Breast epithelium (tissue), 4 donors: ENCODE measurements around the gene POMP. TPM values are rescaled to one million over a fixed set of nuclear protein-coding genes. Genes with fewer than 3 reads are reported as not detected.

Experiments
- DNase-seq, 2 donors: peaks; one replicate each; pipeline ENCODE4 v3.0.0-alpha.2; 2019; ENCODE audit warnings: low spot score in 2 of 2
- H3K27ac ChIP-seq, 2 donors: fragments of 200-600 bp; sonication (generic) in 1 of 2; one replicate each; pipeline ENCODE4 v1.5.1; 2016 to 2019; ENCODE audit warnings: mild to moderate bottlenecking in 1 of 2
- H3K27me3 ChIP-seq, 2 donors: fragments of 200-600 bp; sonication (generic) in 1 of 2; one replicate each; pipeline versions ENCODE4 v1.5.1 to v1.6.0; 2017 to 2019; ENCODE audit warnings: control low read depth in 1 of 2, mild to moderate bottlenecking in 1 of 2
- H3K36me3 ChIP-seq: fragments of 200-600 bp; one replicate; pipeline ENCODE4 v1.5.1; 2019
- H3K4me1 ChIP-seq, 2 donors: fragments of 200-600 bp; sonication (generic); one replicate each; pipeline ENCODE4 v1.5.1; 2016 to 2019; ENCODE audit warnings: control low read depth in 1 of 2
- H3K4me3 ChIP-seq, 3 donors: fragments of 200-600 bp; sonication (generic); 1 replicate in 2 of 3; 2 replicates in 1 of 3; pipeline ENCODE4 v1.5.1; 2016 to 2019; ENCODE audit warnings: mild to moderate bottlenecking in 3 of 3, moderate library complexity in 2 of 3
- H3K9me3 ChIP-seq, 2 donors: fragments of 200-600 bp; sonication (generic) in 1 of 2; one replicate each; pipeline ENCODE4 v1.5.1; 2016 to 2019; ENCODE audit warnings: control low read depth in 1 of 2
- CTCF ChIP-seq, 3 donors: fragments of 450-650 bp; IDR thresholded peaks; one replicate each; pipeline ENCODE4 v1.5.1; 2016 to 2017; ENCODE audit warnings: antibody characterized with exemption in 3 of 3, mild to moderate bottlenecking in 3 of 3, moderate library complexity in 3 of 3
- POLR2A ChIP-seq: fragments of 450-650 bp; IDR thresholded peaks from one replicate; pipeline ENCODE4 v1.6.1; 2016; ENCODE audit warnings: antibody characterized with exemption, mild to moderate bottlenecking, moderate library complexity
- POLR2AphosphoS5 ChIP-seq, 3 donors: sonication (generic); formaldehyde crosslinking; IDR thresholded peaks; one replicate each; pipeline ENCODE4 v1.6.1; 2017; ENCODE audit warnings: antibody characterized with exemption in 3 of 3
- intact Hi-C: fragments of 100-400 bp; cut with DNase I; formaldehyde crosslinking; loops from one replicate; pipeline ENCODE4 v1.15.1; 2023; ENCODE audit warnings: low total_unique reads
- total RNA-seq, 3 donors: library from RNA; depleted of rRNA; stranded (reverse); fragments of >200 nt; gene quantifications; one replicate each; pipeline ENCODE4 v1.1.0, GENCODE V29; 2016

The POMP gene
- total RNA-seq, 3 donors from 2014 or later, result 47.3 to 72.5 (median 65.5) TPM

DNA sequence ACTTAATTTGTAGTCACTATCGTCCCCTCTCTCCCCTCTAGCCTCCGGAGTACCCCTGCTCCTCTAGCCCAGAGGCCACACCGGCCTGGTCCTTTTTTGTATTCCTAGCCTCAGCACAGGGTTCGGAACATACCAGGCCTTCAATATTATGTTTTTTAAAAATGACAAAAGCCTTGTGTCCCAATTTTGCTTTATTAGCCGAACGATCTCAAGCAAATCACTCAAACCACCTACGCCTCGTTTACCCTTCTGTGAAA is 463 bp upstream of the POMP start:
- DNase-seq, result no peak
- no peaks in the 10 kb centered on the region for H3K9me3 ChIP-seq
- H3K36me3 ChIP-seq, result no peaks in the 10 kb centered on the region
- intact Hi-C loops, result loop anchor here (5.0 kb wide), 1 partner anchor 481 kb away; no protein-coding TSS in a partner anchor
- no peaks in the 10 kb centered on the region for H3K27me3 ChIP-seq
- peak overlapping the region; percentile 66 to 98 (median 92) for H3K4me3 ChIP-seq
- peaks cover 0 to 12% of the 10 kb centered on the region in 2 donors for H3K4me1 ChIP-seq
- H3K27ac ChIP-seq, result peak overlapping the region; percentile 90 to 98
- TF ChIP-seq POLR2A (no peak), POLR2AphosphoS5 (IDR thresholded peaks at IDR 0.05) (no peak), CTCF (IDR thresholded peaks at IDR 0.05) (no peak)

GRCh38 chr13:28659621-28659970 is 666 bp downstream of the POMP start:
- Histone ChIP-seq H3K4me1 (peaks cover 0 to 12% of the 10 kb centered on the region in 2 donors), H3K36me3 (no peaks in the 10 kb centered on the region), H3K27ac (peak overlapping the region; percentile 90 to 98), H3K4me3 (peak overlapping the region; percentile 66 to 98 (median 92)), H3K9me3 (no peaks in the 10 kb centered on the region), H3K27me3 (no peaks in the 10 kb centered on the region)
- DNase-seq, result no peak
- intact Hi-C loops, result loop anchor here (5.0 kb wide), 1 partner anchor 482 kb away; no protein-coding TSS in a partner anchor
- TF ChIP-seq POLR2AphosphoS5 (IDR thresholded peaks at IDR 0.05), result no peak
- TF ChIP-seq CTCF (IDR thresholded peaks at IDR 0.05), result no peak
- no peak for TF ChIP-seq POLR2A

GRCh38 chr13:28666897-28667488 is 8.1 kb downstream of the POMP start:
- Histone ChIP-seq H3K9me3 (no peaks in the 10 kb centered on the region), H3K27me3 (no peaks in the 10 kb centered on the region), H3K27ac (no peak overlapping the region), H3K36me3 (peaks cover 5% of the 10 kb centered on the region), H3K4me3 (no peak overlapping the region), H3K4me1 (no peaks in the 10 kb centered on the region)
- DNase-seq, result no peak
- TF ChIP-seq POLR2AphosphoS5 (IDR thresholded peaks at IDR 0.05) (no peak), CTCF (IDR thresholded peaks at IDR 0.05) (no peak), POLR2A (no peak)
- intact Hi-C loops, result no loop called here

DNA sequence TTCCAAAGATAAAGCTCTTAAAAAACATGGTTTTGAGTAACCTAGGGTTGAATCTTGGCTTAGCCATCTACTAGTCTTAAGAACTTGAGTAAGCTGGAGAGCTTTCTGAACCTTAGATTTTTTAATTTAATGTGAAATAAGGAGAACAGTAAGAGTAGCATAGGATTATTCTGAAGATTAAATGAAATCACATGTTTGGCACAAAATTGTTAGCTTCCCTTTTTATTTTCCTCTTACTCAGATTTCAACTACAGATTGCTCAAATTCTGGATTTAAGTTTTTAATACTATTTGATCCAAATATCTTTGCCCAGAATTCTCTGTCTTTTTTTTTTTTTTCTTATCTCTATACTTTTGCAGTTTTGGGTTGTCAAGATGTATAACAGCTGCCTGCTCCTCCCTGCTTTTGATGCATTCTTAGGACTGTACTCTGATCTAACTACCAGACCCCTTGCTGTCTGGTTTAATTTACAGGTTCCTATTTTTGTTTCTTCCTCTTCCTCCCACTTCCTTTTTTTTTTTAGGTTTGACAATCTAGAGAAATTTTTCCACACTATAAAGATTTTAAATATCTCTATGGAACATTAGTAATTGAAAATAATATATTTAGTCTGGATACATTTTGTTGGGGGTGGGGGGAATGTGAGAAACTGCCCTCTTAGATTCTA is 12.3 kb downstream of the POMP start:
- Histone ChIP-seq H3K27ac (no peak overlapping the region), H3K36me3 (peaks cover 5% of the 10 kb centered on the region), H3K9me3 (no peaks in the 10 kb centered on the region), H3K4me3 (no peak overlapping the region), H3K27me3 (no peaks in the 10 kb centered on the region), H3K4me1 (no peaks in the 10 kb centered on the region)
- DNase-seq, result no peak
- intact Hi-C loops, result no loop called here
- TF ChIP-seq CTCF (IDR thresholded peaks at IDR 0.05) (no peak), POLR2A (no peak), POLR2AphosphoS5 (IDR thresholded peaks at IDR 0.05) (no peak)

- DNase-seq, result no peak
- H3K36me3 ChIP-seq, result no peaks in the 10 kb centered on the region
- H3K27me3 ChIP-seq, result no peaks in the 10 kb centered on the region
- no peak for TF ChIP-seq POLR2AphosphoS5 (IDR thresholded peaks at IDR 0.05)
- no peak for TF ChIP-seq POLR2A
- TF ChIP-seq CTCF (IDR thresholded peaks at IDR 0.05), result no peak
- intact Hi-C loops, result no loop called here
- no peak overlapping the region for H3K4me3 ChIP-seq
- no peaks in the 10 kb centered on the region for H3K4me1 ChIP-seq
- H3K9me3 ChIP-seq, result no peaks in the 10 kb centered on the region
- no peak overlapping the region for H3K27ac ChIP-seq
Measured at GRCh38 chr13:28678809-28679208, 19.9 kb downstream of the POMP start.
